PC-9 (cell line): ENCODE data around the gene MX2. TPM values are rescaled to one million over a fixed set of nuclear protein-coding genes. Genes with fewer than 3 reads are reported as not detected.

Source experiments
- BruUV-seq: library from RNA; stranded (reverse); fragments of 400-500 nt; replicated peaks from 2 replicates; lab custom pipeline; 2021; lab: Mats Ljungman, UMichigan
- CTCF ChIA-PET: fragments of 300-600 bp; sonication (Branson Sonifier 250); formaldehyde crosslinking; loops from one replicate; lab custom pipeline; 2022; ENCODE audit warnings: antibody characterized with exemption; lab: Charles Lee
- POLR2A ChIA-PET: fragments of 300-600 bp; sonication (Branson Sonifier 250); formaldehyde crosslinking; loops from one replicate; lab custom pipeline; 2022; ENCODE audit warnings: antibody characterized with exemption; ENCODE audit not compliant: unreplicated experiment; lab: Charles Lee
- DNase-seq, 2 experiments: peaks; one replicate each; pipeline versions ENCODE4 v3.0.0 to v3.0.0-alpha.2; 2015 to 2022; ENCODE audit warnings: mixed read lengths in 1 of 2
- H2AFZ ChIP-seq: fragments of 200-600 bp; sonication (generic); 2 replicates; pipeline ENCODE4 v1.8.1; 2017; ENCODE audit warnings: antibody characterized with exemption
- H3F3A ChIP-seq: fragments of 200-600 bp; sonication (generic); 2 replicates; pipeline ENCODE4 v1.8.1; 2017; ENCODE audit warnings: antibody characterized with exemption, mild to moderate bottlenecking, low read depth; ENCODE audit not compliant: insufficient read depth
- H3K27ac ChIP-seq: fragments of 200-600 bp; sonication (generic); 2 replicates; pipeline ENCODE4 v1.6.1; 2016; ENCODE audit warnings: mixed run types
- H3K27me3 ChIP-seq: fragments of 200-600 bp; sonication (generic); 2 replicates; pipeline ENCODE4 v1.6.1; 2016; ENCODE audit warnings: low read depth, mixed run types; ENCODE audit not compliant: insufficient read depth
- H3K36me3 ChIP-seq: fragments of 200-600 bp; sonication (generic); 2 replicates; pipeline ENCODE4 v1.6.1; 2016; ENCODE audit warnings: low read depth, mixed run types
- H3K4me1 ChIP-seq: fragments of 200-600 bp; sonication (generic); replicated peaks from 2 replicates; pipeline ENCODE4 v1.6.1; 2016; ENCODE audit warnings: mixed run types; ENCODE audit not compliant: insufficient read depth
- H3K4me2 ChIP-seq: fragments of 200-600 bp; sonication (generic); 2 replicates; pipeline ENCODE4 v1.6.1; 2017; ENCODE audit warnings: mixed run types
- H3K4me3 ChIP-seq: fragments of 200-600 bp; sonication (generic); 2 replicates; pipeline ENCODE4 v1.6.1; 2016; ENCODE audit warnings: mixed run types
- H3K79me2 ChIP-seq: fragments of 200-600 bp; sonication (generic); 2 replicates; pipeline ENCODE4 v1.6.1; 2017; ENCODE audit warnings: low read depth, mixed run types
- H3K9me2 ChIP-seq: fragments of 200-600 bp; sonication (generic); 2 replicates; pipeline ENCODE4 v1.8.1; 2017; ENCODE audit warnings: mild to moderate bottlenecking; ENCODE audit not compliant: insufficient read depth
- H3K9me3 ChIP-seq: fragments of 200-600 bp; sonication (generic); 2 replicates; pipeline ENCODE4 v1.8.1; 2016; ENCODE audit warnings: low read depth; ENCODE audit not compliant: insufficient read depth
- H4K20me1 ChIP-seq: fragments of 200-600 bp; sonication (generic); 2 replicates; pipeline ENCODE4 v1.8.1; 2017; ENCODE audit not compliant: insufficient read depth
- CTCF ChIP-seq: fragments of 200-600 bp; sonication (generic); conservative IDR thresholded peaks from 2 replicates; pipeline ENCODE4 v1.6.1; 2017; ENCODE audit warnings: mixed run types, antibody characterized with exemption, mild to moderate bottlenecking, moderate library complexity
- EZH2 ChIP-seq: fragments of 200-600 bp; sonication (generic); IDR thresholded peaks from 2 replicates; pipeline ENCODE4 v1.8.0; 2017; ENCODE audit warnings: antibody characterized with exemption, low read depth
- intact Hi-C: fragments of 100-400 bp; cut with micrococcal nuclease; formaldehyde crosslinking; loops from one replicate; pipeline ENCODE4 v1.10.0; 2022; ENCODE audit not compliant: unreplicated experiment
- total RNA-seq: library from RNA; stranded (reverse); gene quantifications from 2 replicates; pipeline ENCODE4 v1.2.3, GENCODE V29; 2021

Gene MX2
- total RNA-seq, 1 experiment from 2014 or later: 2.5 TPM

- Histone ChIP-seq H3K79me2 (no peaks in the 10 kb centered on the region), H3F3A (no peaks in the 10 kb centered on the region), H3K4me3 (no peak overlapping the region), H3K9me3 (no peaks in the 10 kb centered on the region), H3K4me2 (no peak overlapping the region), H3K9me2 (no peaks in the 10 kb centered on the region), H4K20me1 (no peaks in the 10 kb centered on the region), H3K36me3 (no peaks in the 10 kb centered on the region), H3K4me1 (no peaks in the 10 kb centered on the region), H3K27me3 (peaks cover 28% of the 10 kb centered on the region), H2AFZ (no peak overlapping the region), H3K27ac (no peak overlapping the region)
- CTCF ChIA-PET: no interaction called here
- TF ChIP-seq EZH2 (no peak), CTCF (no peak)
- BruUV-seq: no TSS peak
- DNase-seq: no peak
- POLR2A ChIA-PET: no interaction called here
- intact Hi-C loops: no loop called here
These were observed 43.6 kb upstream of the MX2 start for GRCh38 chr21:41318218-41318617.

GRCh38 chr21:41319273-41319672 lies 42.6 kb upstream of the MX2 start:
- no peak overlapping the region for H2AFZ ChIP-seq
- no peaks in the 10 kb centered on the region for H3K79me2 ChIP-seq
- BruUV-seq: no TSS peak
- no peaks in the 10 kb centered on the region for H3K9me2 ChIP-seq
- no peak overlapping the region for H3K4me3 ChIP-seq
- H3F3A ChIP-seq: no peaks in the 10 kb centered on the region
- DNase-seq: no peak
- H3K36me3 ChIP-seq: no peaks in the 10 kb centered on the region
- intact Hi-C loops: no loop called here
- H3K27ac ChIP-seq: no peak overlapping the region
- TF ChIP-seq CTCF: no peak
- TF ChIP-seq EZH2: no peak
- H3K9me3 ChIP-seq: no peaks in the 10 kb centered on the region
- POLR2A ChIA-PET: interaction anchor here (0.7 kb wide), 1 partner anchor 23 kb away, joined by 5 read pairs; no protein-coding TSS in a partner anchor
- H3K4me2 ChIP-seq: no peak overlapping the region
- H3K27me3 ChIP-seq: peaks cover 21% of the 10 kb centered on the region
- H4K20me1 ChIP-seq: no peaks in the 10 kb centered on the region
- no peaks in the 10 kb centered on the region for H3K4me1 ChIP-seq
- CTCF ChIA-PET: no interaction called here

- Histone ChIP-seq H3K79me2 (no peaks in the 10 kb centered on the region), H3F3A (no peaks in the 10 kb centered on the region), H3K4me3 (no peak overlapping the region), H3K9me3 (no peaks in the 10 kb centered on the region), H3K9me2 (no peaks in the 10 kb centered on the region), H4K20me1 (no peaks in the 10 kb centered on the region), H3K27ac (no peak overlapping the region), H3K36me3 (no peaks in the 10 kb centered on the region), H3K4me1 (no peaks in the 10 kb centered on the region), H3K4me2 (no peak overlapping the region), H2AFZ (no peak overlapping the region), H3K27me3 (0 out of 2 replicates have a peak, but pooled peaks cover under 1% of the 10 kb centered on the region)
- TF ChIP-seq EZH2: no peak
- no peak for TF ChIP-seq CTCF
- ChIA-PET POLR2A (no interaction called here), CTCF (no interaction called here)
- BruUV-seq: no TSS peak
- intact Hi-C loops: no loop called here
- DNase-seq: no peak
These were observed 40.5 kb upstream of the MX2 start for GRCh38 chr21:41321211-41321907.
